OCI-LY3 (cell line): Measurements from ENCODE around the gene HDAC4.

Source experiments
- EZH2phosphoT487 ChIP-seq: fragments of 200-600 bp; shearing (Covaris generic); IDR thresholded peaks from 2 replicates; pipeline ENCODE4 v1.6.1; 2018; ENCODE audit warnings: antibody characterized with exemption, mixed run types, low read depth
- TF ChIP-seq, protein P1 (sequence below): fragments of 200-600, 300-600 bp; sonication (generic); IDR thresholded peaks from 2 replicates; pipeline ENCODE4 v1.5.1; 2014; ENCODE audit warnings: antibody characterized with exemption, low read length, low read depth

DNA sequence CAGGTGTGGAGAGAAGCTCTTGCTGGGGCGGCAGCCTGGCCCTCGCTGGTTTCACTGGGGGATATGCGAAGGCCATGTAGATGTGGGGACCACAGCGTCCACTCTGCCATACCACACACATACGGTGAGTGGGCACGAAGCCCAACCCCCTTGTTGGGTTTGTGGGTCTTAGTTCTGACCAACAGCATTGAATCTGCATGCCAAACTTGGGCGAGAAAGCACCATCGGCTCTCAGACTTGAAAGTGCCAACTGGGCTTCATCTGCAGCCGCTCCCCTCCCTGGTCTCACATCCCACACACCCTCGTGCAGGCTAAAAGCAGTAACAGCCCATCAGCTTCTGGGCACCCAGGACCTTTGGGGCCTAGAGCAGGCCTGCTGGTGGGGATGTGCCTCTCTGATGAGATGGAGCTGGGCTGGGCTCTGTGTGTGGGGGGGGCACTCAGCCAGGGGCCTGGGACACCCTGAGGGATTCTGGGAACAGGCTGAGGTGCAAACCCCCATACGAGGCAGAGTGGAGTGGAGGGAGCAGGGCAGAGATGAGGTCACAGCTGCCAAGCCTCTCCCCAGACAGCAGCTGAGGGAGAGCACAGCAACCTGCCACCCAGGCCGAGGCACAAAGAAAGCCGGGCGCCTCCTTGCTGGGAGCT is 288.6 kb downstream of the HDAC4 start:
- TF ChIP-seq, protein P1, sequence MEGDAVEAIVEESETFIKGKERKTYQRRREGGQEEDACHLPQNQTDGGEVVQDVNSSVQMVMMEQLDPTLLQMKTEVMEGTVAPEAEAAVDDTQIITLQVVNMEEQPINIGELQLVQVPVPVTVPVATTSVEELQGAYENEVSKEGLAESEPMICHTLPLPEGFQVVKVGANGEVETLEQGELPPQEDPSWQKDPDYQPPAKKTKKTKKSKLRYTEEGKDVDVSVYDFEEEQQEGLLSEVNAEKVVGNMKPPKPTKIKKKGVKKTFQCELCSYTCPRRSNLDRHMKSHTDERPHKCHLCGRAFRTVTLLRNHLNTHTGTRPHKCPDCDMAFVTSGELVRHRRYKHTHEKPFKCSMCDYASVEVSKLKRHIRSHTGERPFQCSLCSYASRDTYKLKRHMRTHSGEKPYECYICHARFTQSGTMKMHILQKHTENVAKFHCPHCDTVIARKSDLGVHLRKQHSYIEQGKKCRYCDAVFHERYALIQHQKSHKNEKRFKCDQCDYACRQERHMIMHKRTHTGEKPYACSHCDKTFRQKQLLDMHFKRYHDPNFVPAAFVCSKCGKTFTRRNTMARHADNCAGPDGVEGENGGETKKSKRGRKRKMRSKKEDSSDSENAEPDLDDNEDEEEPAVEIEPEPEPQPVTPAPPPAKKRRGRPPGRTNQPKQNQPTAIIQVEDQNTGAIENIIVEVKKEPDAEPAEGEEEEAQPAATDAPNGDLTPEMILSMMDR, result no peak
- no peak for TF ChIP-seq EZH2phosphoT487
